GM12873 (cell line): ENCODE data around the gene ANKFN1.

Experiments used
- CTCF ChIP-seq: IDR thresholded peaks from 2 replicates; pipeline ENCODE4 v1.5.1; 2012; ENCODE audit warnings: low read depth, mild to moderate bottlenecking, moderate library complexity, low read length, control low read depth; ENCODE audit not compliant: insufficient read depth; ENCODE audit errors: missing control alignments

ANKFN1 gene

GRCh38 chr17:56431736-56432135, 278.5 kb downstream of the ANKFN1 start:
- no peak for TF ChIP-seq CTCF

GRCh38 chr17:56432443-56432842, 279.2 kb downstream of the ANKFN1 start:
- no peak for TF ChIP-seq CTCF

GRCh38 chr17:56434610-56435009, 281.3 kb downstream of the ANKFN1 start:
- TF ChIP-seq CTCF = no peak

GRCh38 chr17:56436142-56436541, 282.9 kb downstream of the ANKFN1 start:
- TF ChIP-seq CTCF = no peak

- TF ChIP-seq CTCF = no peak
Measured at GRCh38 chr17:56440419-56440818, 287.1 kb downstream of the ANKFN1 start.

GRCh38 chr17:56441308-56441707, 288.0 kb downstream of the ANKFN1 start:
- TF ChIP-seq CTCF = no peak

GRCh38 chr17:56445692-56446411, 292.6 kb downstream of the ANKFN1 start:
- no peak for TF ChIP-seq CTCF
